GM19463 (cell line): ENCODE measurements around the gene SNX9.
"Not testable (repeated sequence)": the region's sequence is repeated elsewhere in the genome, so short reads cannot be mapped to it uniquely, and the experiment has no call there.

Experiments used
- ATAC-seq: cut with Tn5 transposase; IDR thresholded peaks from one replicate; pipeline ENCODE4 v1.9.1; 2021; ENCODE audit warnings: mild to moderate bottlenecking, moderate library complexity; ENCODE audit not compliant: unreplicated experiment

The SNX9 gene

DNA sequence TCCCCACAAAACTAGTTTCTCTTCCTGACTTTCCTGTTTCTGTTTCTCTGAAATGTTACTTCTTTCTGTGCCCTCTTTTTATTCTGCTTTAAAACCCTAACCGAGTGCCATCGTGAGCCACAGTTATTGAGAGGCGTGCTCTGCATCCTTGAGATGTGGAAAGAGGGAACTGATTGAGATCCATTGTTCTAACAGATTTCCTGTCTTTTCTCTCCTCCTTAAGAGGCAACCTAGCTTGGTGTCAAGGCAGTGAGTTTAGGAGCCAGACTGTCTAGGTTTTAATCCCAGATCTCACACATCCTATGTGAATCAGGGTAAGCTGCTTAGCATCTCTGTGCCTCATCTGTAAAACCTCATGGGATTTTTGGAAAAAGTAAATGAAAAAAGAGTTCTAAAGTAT is 57.5 kb downstream of the SNX9 start:
- no peak for ATAC-seq

DNA sequence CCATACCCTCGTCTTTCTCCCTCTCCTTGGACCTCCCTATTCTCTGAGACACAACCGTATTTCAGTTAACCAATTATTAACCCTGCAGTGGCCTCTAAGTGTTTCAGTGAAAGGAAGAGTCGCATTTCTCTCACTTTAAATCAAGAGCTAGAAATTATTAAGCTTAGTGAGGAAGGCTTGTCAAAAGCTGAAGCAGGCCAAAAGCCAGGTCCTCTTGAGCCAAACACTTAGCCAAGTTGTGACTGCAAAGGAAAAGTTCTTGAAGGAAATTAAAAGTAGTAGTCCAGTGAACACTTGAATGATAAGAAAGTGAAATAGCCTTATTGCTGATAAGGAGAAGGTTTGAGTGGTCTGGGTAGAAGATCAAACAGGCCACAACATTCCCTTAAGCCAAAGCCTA is 58.3 kb downstream of the SNX9 start:
- no peak for ATAC-seq

DNA sequence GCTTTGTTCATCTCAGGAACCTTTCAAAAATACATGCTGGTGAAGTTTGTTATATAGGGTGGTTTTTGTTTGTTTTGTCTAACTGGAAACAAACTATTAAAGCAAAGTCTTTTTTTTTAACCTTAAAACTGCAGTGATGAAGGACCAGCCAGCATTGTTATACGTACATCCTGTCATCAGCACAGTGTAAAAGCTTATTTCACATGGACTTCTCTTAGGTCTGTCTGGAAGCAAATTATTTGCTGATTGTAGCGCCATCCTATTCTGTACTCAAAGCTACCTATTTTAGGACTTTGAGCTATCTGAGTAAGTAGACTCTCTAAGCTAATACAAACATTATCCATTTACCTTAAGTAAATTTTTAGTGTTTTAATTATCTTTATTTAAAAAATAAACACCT is 61.7 kb downstream of the SNX9 start:
- no peak for ATAC-seq

GRCh38 chr6:157885211-157885788 is 62.3 kb downstream of the SNX9 start:
- no peak for ATAC-seq

- ATAC-seq, result no peak
These were observed 62.8 kb downstream of the SNX9 start for GRCh38 chr6:157885876-157886275.

- ATAC-seq, result no peak
These were observed 64.8 kb downstream of the SNX9 start for GRCh38 chr6:157887892-157888291.

DNA sequence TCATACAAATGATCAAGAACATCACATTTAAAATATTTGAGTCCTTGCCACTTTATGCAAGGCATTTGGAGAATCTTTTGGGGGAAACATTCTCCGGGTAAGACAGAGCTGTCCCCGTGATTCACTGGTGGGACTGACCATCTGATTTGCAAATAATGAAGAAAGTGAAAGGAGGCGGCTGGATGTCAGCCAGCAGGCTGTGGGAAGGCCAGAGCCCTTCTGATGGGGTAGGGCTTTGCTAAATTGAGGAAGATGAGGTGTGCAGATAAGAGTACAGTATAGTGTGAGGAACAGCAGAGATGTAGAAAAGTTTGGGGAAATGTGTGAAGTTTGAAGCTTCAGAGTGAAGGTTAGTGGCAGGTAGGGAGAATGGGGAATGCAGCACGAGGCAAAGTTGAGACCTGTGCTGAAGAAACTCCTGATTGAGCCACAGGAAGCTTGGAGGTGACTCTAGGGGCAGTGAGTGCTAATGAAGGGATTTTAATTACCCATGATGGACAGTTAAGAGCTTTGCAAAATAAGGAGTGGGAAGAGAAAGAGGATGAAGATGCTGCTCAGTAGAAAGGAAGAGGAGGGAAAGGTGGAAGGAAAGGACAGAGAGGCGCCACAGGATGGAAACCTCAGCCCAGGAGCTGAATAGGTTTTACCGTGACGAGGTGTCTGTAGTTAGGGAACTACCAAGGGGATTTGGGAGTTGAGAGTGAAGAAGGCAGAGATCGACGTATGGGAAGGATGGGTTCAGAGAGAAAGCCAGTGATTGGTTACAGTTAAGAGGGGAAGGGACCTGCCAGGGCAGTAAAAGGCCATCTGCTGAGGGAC is 68.7 kb downstream of the SNX9 start:
- ATAC-seq, result no peak

DNA sequence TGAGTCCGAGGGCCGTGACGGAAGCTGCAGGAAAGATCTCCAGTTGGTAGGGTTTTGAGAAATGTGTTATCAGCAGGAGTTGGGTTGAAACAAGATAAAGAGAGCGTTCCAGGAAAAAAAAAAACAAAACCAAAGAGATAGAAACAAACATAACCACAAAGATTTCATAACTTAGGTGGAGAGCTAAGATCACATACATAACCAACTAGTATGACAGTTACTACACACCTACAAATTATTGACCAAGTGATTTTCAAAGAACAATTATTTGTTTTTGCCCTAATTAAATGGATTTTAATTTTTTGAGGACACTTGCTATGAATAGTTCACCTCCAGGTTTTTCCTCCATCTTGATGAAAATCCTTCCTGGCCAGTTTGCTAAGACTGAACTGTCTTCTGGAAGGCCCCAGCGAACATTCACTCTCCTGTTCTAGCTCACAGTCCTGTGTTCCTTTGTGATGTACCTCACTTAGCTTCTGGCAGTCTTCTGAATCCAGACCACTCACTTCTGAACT is 69.4 kb downstream of the SNX9 start:
- ATAC-seq, result no peak

GRCh38 chr6:157893238-157893637 is 70.2 kb downstream of the SNX9 start:
- no peak for ATAC-seq

DNA sequence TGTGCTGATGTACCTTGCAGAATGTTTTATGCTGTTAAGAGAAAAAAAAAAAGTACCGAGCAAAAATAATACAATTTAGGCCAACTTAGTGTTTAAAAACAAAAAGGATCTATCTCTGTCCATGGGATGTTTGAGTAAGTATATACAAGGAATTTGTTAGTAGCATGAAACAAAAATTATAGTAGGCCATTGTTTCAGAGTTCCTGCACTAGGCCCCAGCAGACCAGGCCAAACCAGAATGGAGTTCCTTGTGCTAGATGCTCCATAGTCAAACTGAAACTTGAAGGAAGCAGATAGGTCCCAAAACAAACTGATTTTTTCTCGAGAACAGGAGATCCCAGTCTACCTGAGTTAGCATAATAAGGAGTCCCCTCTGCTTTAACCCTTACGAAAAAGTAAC is 72.5 kb downstream of the SNX9 start:
- no peak for ATAC-seq

- ATAC-seq, result no peak
These were observed 73.9 kb downstream of the SNX9 start for GRCh38 chr6:157896932-157897331.

- no peak for ATAC-seq
These were observed 75.1 kb downstream of the SNX9 start for GRCh38 chr6:157898169-157898568.

DNA sequence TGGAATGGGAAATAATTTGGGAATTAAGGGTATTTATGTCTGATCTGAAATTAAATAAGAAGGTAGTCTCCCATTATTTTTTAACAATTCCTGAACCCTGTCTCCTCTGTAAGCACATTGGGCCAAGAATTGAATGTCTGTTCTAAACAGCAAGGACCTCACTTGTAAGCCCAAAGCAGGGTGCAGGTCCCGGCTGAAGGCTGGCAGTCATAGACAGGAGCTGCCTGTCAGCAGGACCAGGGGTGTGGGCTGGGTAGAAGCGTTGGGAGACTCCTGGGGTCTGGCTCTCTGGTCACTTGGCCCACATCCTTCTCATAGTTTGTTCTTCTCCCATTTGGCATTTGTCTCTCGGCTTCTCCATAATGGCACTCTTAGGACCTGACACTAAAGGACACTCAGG is 75.6 kb downstream of the SNX9 start:
- ATAC-seq, result no peak

DNA sequence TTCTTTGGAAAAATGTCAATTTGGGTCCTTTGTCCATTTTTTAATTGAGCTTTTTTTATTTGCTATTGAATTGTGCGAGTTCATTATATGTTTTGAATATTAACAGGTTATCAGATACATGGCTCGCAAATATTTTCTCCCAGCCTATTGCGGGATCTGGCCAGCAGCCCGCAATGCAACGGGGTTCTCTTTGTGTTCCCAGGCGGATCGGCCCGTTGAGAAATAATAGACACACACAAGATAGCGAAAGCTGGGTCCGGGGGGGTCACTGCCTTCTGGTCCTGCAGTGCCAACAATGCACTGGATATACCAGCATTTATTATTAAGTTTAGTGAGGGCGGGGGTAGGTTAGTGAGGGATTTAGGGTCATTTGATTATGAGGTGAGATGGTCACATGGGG is 77.2 kb downstream of the SNX9 start:
- ATAC-seq, result not testable (repeated sequence)

GRCh38 chr6:157900751-157901150 is 77.7 kb downstream of the SNX9 start:
- ATAC-seq, result not testable (repeated sequence)

GRCh38 chr6:157904999-157905398 is 82.0 kb downstream of the SNX9 start:
- no peak for ATAC-seq

DNA sequence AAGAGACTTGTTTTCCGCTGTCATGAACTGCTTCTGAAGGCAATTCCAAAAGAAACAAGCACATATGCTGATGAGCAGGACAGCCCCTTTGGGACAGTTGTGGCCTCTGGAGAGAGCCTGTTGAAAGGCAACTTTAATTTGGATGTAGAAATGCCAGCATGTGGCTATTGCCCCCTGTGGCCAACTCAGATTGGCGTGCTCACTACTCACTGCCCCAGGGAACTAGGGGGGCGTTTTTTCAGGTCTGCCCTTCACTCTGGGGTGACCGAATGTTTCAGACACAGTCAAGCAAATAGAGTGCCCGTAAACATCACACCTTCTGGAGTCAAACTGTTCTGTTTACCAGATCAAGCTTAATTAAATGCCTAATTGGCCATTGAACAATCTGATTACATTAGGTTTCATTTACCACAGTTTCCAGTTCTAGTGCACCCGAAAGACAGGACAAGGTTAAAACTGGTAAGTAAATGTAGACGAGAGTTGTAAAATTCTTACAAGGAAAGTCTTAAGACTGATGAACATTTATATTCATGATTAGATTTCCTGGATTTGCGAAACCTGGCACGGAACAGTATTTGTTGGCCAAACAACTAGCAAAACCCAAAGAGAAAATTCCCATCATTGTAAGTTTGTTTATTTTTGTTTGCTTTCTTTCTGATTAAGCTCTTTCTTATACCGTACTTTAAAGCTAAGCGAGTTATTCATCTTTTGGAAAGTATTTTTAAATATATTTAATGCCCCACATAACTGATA is 82.7 kb downstream of the SNX9 start:
- ATAC-seq, result no peak

DNA sequence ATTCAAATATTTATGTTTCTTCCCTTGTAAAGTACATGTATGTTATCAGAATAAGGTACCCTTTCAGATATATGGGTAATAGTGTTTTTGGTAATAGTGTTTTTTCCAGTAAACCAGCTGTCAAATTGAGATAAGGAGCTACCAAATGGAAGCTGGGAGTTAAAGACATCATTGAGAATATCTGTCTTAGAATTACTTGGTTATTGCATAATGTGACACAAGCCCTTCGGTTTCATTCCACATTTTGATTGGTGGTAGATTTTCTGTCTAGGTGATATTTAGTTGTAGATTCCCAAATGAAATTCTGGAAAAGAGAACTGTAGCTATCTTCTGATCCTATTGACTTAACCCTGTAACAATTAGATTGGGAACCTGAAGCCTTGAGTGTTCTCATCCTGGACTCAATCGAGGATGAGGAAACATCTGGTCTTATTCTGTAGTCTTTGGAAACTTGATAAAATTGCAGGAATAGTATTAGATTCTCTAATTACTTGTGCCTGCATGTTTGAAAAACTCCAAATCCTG is 83.6 kb downstream of the SNX9 start:
- no peak for ATAC-seq

GRCh38 chr6:157907651-157908050 is 84.6 kb downstream of the SNX9 start:
- no peak for ATAC-seq

DNA sequence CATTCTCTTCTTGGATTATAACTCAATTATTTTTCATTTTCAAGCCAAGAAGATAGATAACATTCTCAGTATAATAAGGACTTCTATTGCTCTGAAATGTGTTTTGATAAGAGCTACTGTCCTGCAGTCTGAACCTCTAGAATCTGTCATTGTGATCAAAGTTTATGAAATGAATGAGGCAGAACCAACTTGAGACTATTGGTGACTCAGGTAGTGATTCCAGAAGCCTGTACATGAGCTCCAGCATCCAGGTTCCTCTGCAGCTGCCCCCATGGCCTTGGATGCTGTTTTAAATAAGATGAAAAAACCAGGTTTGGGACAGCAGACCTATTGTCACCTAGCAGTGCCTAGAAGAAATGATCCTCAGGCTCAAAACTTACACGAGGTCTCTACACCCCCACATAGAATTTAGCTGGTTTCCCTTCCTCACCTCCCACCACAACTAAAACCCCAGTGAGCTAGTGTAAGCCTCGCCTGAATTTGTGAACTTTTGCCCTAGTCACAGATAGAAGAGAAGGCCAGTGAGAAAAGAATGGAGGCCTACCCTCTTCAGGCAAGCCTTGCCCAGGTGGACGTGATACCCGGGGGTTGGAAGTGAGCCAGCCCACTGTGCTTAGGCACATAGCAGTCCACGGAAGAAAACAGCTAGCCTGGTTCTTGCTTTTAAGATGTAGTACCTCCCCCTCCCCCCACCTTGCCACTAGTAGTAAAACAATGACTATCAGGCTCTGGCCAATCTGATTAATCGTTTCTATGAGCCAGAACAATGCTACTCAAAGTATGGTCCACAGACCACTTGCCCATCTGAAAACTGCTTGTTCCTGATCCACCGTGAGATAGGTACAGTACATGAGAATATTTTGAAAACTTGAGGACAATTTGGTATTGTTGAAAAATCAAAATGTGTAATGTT is 85.6 kb downstream of the SNX9 start:
- ATAC-seq, result peak; percentile 68
